HK-2 (cell line): ENCODE results near the gene ENDOV.

Source experiments
- DNase-seq: peaks from one replicate; pipeline ENCODE4 v3.0.0-alpha.2; 2018; ENCODE audit not compliant: unreplicated experiment

ENDOV gene

DNA sequence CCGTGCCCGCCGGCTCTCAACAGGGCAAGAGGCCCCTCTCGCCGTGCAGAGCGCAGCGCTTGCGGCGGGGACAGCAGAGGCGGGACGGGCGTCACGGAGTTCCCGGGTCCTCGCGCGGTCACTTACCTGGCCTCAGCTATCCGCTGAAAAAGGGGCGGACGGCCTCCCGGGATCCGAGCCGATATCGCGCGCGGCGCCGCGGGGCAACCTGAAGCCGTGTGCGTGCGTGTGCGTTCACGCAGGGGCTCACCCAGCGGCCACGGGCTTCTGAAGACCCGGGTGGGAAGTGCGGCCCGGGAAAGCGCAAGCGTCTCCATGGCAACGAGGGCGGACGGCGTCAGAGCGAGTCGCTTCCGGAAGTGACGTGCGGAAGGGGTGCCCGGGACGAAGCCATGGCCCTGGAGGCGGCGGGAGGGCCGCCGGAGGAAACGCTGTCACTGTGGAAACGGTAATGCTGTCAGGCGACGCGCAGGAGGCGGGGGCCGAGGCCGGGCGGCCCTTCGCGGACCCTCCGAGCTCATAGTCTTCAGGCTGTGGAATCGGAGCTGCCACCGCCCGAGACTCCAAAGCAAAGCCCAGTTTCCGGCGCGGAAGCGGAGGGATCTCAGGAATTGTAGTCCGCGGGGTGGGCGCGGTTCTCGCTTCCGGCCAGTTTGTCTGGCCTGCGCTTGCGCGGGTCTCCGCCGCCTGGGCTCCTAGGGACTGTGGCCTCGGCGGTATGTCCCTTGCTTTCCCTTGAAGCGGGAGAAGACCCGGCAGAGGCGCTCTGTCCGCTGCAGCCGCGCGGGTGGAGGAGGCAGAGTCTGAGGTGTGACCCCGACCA lies at the start of gene ENDOV:
Gene ENDOV, plus strand, starts transcription at position 365 of the 823 bp plus-strand sequence. Its CDS starts 28 bp downstream, at position 393.
- DNase-seq: peak; percentile 92

- DNase-seq: no peak
Measured at GRCh38 chr17:80365983-80366382, 49.0 kb upstream of the ENDOV start.

- no peak for DNase-seq
Measured at GRCh38 chr17:80367503-80367902, 47.5 kb upstream of the ENDOV start.

GRCh38 chr17:80371196-80371595 lies 43.8 kb upstream of the ENDOV start:
- no peak for DNase-seq

GRCh38 chr17:80372456-80372855 lies 42.5 kb upstream of the ENDOV start:
- no peak for DNase-seq

DNA sequence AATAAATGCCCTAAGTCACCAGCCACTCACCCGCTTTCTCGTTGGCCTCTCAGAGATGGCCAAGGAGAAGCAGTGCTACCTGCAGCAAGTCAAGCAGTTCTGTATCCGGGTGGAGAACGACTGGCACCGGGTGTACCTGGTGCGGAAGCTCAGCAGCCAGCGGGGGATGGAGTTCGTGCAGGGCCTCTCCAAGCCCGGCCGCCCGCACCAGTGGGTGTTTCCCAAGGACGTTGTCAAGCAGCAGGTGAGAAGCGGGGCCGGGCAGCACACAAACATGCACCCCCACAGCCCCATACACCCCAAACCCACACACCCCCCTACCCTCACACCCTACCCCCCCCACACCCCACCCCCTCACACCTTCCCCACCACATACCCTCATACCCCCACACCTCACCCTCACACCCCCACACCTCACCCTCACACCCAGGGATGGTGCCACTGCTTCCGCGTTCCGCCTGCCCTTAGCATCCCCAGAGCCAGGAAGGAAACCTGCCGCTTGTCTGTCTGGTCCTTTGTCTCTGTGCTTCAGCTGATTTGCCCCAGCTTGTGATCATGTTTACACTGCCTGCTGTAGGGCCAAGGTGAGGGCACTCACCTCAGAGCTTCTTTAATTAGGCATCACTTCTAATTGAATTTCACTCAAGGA lies 41.9 kb upstream of the ENDOV start:
- no peak for DNase-seq

- DNase-seq: no peak
Measured at GRCh38 chr17:80374039-80374731, 40.8 kb upstream of the ENDOV start.

DNA sequence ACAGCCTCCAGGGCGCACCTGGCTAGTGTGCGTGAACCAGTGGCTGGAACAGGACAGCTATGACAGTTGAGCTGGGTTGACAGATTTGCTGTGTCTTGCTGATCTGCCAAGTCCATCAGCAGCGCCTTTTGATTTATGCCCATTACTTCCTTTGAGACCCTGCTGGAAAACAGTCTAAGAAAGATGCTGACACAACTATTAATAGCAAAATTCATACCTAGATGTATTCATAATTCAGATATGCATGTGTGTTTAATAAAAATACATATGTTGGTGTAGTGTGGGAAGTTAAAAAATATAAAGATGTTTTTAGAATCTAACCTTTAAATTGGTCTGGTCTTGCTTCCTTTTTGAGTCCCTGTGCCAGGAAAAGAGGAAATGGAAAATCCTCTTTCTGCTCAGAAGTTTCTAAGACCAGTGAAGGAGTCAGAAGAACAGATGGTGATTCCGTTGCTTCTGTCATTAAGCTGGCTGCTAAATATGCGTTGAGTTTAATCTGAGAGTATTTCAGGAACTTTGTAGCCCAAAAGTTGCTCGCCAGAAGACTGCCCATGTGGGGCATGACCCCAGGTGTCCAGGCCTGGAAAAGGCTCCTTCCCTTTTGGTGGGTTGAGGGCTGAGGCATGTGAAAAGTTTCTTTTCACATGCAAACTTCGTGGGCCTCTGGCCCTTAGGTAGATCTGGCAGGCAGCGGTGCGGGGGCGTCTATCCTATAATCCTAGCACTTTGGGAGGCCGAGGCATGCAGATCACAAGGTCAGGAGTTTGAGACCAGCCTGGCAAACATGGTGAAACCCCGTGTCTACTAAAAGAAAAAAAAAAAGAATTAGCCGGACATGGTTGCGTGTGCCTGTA lies 40.0 kb upstream of the ENDOV start:
- DNase-seq: no peak

GRCh38 chr17:80376531-80376930 lies 38.4 kb upstream of the ENDOV start:
- DNase-seq: no peak

DNA sequence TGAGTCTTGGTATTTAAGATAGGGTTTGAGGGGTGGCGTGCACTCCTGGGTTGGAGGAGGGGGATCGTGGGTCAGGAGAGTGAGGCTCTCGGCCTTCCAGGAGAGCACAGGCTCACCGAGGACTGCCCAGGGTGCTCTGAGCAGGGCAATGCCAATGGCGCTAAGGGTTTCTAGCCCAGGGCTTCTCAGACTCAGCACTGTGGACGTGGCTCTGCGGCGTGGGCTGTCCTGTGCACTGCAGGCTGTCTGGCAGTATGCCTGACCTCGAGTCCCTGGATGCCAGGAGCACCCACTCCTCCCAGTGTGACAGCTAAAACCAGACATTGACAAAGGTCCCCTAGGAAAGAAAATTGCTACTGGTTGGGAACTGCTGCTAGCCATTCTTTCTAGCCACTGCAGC lies 37.2 kb upstream of the ENDOV start:
- no peak for DNase-seq

DNA sequence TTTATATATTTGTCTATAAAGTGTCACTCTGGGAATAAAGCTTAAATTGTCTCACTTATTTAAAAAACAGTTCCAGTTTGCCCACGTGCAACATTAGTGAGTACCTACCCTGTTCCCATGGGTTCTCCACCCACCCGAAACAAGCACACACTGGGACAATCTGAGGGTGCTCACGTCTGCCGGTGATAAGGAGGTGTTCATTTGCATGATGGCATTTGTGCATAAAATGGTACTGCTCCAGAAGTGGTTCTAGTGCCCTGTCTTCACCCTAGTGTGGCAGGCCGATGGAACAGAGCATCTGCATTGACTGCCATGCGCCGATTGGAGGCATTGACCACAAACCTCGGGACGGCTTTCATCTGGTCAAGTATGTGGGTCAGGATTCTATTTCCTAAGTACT lies 35.6 kb upstream of the ENDOV start:
- DNase-seq: no peak

GRCh38 chr17:80380068-80380467 lies 34.9 kb upstream of the ENDOV start:
- no peak for DNase-seq

- DNase-seq: no peak
Measured at GRCh38 chr17:80380555-80381002, 34.4 kb upstream of the ENDOV start.

DNA sequence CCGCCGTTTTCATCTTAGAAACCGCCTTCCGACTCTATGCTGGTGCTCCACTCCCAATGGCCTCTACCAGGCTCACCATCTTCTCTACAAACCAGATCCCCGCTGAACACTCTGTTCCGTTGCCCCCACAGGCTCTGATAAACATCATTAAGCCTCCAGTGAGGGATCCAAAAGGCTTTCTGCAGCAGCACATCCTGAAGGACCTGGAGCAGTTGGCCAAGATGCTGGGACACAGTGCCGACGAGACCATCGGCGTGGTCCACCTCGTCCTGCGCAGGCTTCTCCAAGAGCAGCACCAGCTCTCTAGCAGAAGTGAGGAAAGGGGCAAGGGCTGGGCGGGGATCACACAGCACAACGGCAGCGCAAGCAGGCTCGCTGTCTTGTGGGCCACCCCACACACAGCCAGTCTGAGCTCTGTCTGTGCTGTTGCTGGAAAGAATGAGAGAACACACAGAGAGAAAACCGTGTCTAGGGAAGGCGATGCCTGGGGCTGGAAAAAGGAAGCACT lies 33.5 kb upstream of the ENDOV start:
- DNase-seq: no peak

GRCh38 chr17:80382446-80382845 lies 32.5 kb upstream of the ENDOV start:
- no peak for DNase-seq

GRCh38 chr17:80382956-80383355 lies 32.0 kb upstream of the ENDOV start:
- DNase-seq: no peak

DNA sequence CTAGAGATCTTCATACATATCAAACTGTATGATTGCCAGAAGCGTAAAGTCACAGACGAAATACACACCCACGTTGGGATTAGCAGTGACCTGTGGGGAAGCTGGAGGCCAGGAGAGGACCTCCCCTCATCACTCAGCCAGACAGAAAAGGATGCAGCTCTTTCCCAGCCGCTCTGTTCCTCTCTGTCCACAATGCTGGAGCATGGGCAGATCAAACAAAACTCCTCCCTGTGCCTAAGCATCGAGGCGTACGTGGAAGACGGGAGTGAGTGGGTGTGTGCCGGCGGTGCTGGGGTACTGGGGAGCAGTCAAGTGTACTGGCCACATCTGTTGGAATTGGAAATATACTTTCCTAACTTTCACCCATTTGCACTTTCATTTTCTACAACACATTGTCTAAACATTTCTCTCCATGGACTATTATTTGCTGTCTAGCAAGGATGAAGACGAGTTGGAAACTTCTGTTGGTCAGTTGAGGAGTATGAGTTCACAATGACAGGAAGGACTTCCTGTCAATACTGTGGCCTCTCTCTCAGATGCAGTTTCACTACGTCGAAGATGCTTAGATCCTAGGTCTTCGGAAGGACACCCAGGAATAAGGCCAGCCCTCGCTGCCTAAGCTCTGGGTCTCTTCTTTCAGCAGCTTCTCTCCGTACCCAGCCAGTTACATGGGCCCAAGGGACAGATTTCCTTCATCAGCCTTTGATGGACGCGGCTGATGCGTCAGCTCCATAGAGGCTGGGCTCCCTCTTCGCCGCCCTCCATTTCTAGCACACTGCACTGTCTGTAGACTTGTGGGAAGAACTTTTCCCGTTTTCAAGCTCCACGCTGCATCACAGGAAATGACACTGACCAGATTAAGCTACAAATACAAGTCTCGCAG lies 30.6 kb upstream of the ENDOV start:
- DNase-seq: no peak

DNA sequence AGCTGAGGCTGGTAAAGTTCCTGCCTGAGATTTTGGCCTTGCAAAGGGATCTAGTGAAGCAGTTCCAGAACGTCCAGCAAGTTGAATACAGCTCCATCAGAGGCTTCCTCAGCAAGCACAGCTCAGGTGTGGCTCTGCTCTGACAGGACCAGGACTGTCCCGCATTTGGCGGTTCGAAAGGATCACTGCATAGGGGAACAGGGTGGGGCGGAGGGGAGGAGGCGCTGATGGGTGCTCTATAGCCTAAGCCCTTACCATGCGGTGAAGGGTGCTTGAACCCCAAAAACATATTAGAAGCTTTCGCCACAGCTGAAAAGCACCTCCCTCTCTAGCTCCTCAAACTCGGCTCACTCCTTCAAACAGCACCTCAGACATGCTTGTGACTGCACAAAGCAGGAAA lies 29.9 kb upstream of the ENDOV start:
- DNase-seq: no peak

- DNase-seq: no peak
Measured at GRCh38 chr17:80386341-80386740, 28.6 kb upstream of the ENDOV start.

- DNase-seq: no peak
Measured at GRCh38 chr17:80387071-80387470, 27.9 kb upstream of the ENDOV start.

GRCh38 chr17:80388175-80388574 lies 26.8 kb upstream of the ENDOV start:
- no peak for DNase-seq
